Urinary bladder (tissue), 4 donors: ENCODE results near the gene RPTOR. TPM values are rescaled to one million over a fixed set of nuclear protein-coding genes. Genes with fewer than 3 reads are reported as not detected.

Experiments used
- DNase-seq: peaks from one replicate; pipeline ENCODE4 v3.0.0-alpha.2; 2015; ENCODE audit errors: extremely low spot score
- H3K27ac ChIP-seq: one replicate; pipeline ENCODE4 v1.5.1; 2013; ENCODE audit warnings: low read depth, mild to moderate bottlenecking, moderate library complexity
- H3K36me3 ChIP-seq: one replicate; pipeline ENCODE4 v1.6.1; 2013; ENCODE audit warnings: mild to moderate bottlenecking, moderate library complexity; ENCODE audit not compliant: insufficient read depth
- H3K4me1 ChIP-seq: one replicate; pipeline ENCODE4 v1.6.1; 2013; ENCODE audit warnings: mild to moderate bottlenecking, moderate library complexity; ENCODE audit not compliant: insufficient read depth
- H3K4me3 ChIP-seq: one replicate; pipeline ENCODE4 v1.5.1; 2013; ENCODE audit warnings: low read depth, low read length
- WGBS: extraction: QIAGEN DNeasy Blood & Tissue Kit; methylation state at CpG from one replicate; pipeline ENCODE4 v1.1.7; 2013; 5-methylcytosine and 5-hydroxymethylcytosine counted together
- polyA plus RNA-seq: library from polyadenylated mRNA; stranded (reverse); fragments of 200-250 nt; gene quantifications from one replicate; pipeline ENCODE4 v1.2.3, GENCODE V29; 2013
- total RNA-seq: library from RNA; depleted of rRNA; stranded (reverse); fragments of >200 nt; gene quantifications from one replicate; pipeline ENCODE4 v1.2.3, GENCODE V29; 2014
- donor health status: healthy with polysubstance abuse.
- donor health status: healthy.

The RPTOR gene
- total and polyA plus RNA-seq, 2 donors = 23.5 to 54.1 TPM

GRCh38 chr17:80888276-80889160, 343.9 kb downstream of the RPTOR start:
- Histone ChIP-seq H3K4me3 (no peak overlapping the region), H3K27ac (no peak overlapping the region), H3K36me3 (peaks cover 2% of the 10 kb centered on the region), H3K4me1 (no peaks in the 10 kb centered on the region)
- 95% methylated on average over 24 of the region's 24 CpGs for WGBS
- DNase-seq = no peak

DNA sequence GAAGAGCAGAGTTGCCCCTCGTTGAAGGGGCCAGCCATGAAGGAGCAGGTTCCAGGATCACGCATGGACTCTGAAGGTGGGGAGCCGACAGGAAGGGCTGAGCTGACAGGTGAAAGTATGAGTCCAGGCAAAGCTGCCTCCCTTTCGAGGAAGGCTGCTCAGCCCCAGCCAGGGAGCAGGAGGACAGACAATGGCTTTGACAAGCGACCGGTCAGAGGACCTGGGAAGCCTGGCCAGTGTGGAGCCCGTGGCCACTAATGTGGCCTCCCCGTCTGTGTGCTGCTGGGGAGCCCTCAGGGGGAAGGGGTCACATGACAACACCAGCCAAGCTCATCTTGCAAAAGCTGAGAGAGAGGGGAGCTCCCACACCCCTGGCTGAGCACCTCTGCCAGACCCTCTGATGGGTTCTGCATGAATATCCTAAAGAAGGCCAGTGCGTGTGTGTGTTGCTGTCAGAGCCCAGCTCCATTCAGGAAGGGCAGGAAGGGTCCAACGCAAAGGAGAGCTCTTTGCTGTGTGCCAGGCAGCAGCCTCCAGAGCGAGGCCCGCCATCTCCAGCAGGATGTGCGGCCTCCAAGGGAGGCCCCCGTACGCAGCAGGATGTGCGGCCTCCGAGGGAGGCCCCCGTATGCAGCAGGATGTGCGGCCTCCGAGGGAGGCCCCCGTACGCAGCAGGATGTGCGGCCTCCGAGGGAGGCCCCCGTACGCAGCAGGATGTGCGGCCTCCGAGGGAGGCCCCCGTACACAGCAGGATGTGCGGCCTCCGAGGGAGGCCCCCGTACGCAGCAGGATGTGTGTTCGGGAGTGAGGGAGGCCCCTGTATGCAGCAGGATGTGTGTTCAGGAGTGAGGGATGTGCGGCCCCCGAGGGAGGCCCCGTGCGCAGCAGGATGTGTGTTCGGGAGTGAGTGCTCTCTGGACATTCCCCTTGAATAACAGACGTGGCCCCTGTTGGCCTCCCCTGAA, 344.9 kb downstream of the RPTOR start:
- Histone ChIP-seq H3K27ac (no peak overlapping the region), H3K36me3 (peaks cover 2% of the 10 kb centered on the region), H3K4me3 (no peak overlapping the region), H3K4me1 (no peaks in the 10 kb centered on the region)
- no peak for DNase-seq
- WGBS = 90% methylated on average over 40 of the region's 40 CpGs

DNA sequence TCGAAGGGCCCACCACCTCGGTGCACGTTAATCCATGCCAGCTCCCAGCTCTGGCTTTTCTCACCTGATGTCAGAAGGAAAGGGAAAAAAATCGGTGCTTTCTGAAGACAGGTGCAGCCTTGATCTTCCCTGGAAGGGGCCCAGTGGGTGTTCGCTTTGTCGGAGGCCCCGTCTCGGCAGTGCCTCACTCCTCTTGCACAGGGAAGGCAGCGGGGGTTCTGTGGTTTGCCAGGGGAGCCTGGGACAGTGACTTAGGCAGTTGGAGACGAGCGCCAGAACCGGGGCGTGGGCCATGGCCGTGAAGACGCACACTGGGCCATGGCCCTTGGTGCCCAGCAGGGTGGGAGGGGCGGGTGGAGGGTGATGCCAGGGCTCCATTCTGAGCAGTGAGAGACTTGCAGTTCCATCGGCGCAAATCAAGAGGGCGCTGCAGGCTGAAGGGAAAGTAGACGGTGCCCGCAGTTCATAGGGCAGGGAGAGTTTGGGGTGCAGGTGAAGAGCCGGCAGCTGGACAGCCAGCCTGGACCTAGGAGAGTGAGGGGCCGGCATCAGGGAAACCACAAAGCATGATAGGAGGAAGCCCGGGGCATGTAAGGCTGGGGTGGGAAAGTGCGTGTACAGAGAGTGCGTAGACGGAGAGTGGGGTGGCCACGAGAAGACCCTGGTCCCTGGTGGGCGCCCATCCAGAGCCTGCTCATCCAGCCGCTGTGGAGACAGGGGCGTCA, 345.7 kb downstream of the RPTOR start:
- WGBS = 95% methylated on average over 31 of the region's 31 CpGs
- no peak for DNase-seq
- Histone ChIP-seq H3K36me3 (peaks cover 2% of the 10 kb centered on the region), H3K4me1 (no peaks in the 10 kb centered on the region), H3K4me3 (no peak overlapping the region), H3K27ac (no peak overlapping the region)

GRCh38 chr17:80890921-80891396, 346.3 kb downstream of the RPTOR start:
- H3K4me1 ChIP-seq = no peaks in the 10 kb centered on the region
- peak overlapping the region; percentile 84 for H3K27ac ChIP-seq
- 76% methylated on average over 18 of the region's 18 CpGs for WGBS
- H3K36me3 ChIP-seq = peaks cover under 1% of the 10 kb centered on the region
- DNase-seq = no peak
- no peak overlapping the region for H3K4me3 ChIP-seq

GRCh38 chr17:80891397-80892018, 346.9 kb downstream of the RPTOR start:
- Histone ChIP-seq H3K27ac (peak overlapping the region; percentile 84), H3K36me3 (no peaks in the 10 kb centered on the region), H3K4me3 (no peak overlapping the region), H3K4me1 (no peaks in the 10 kb centered on the region)
- DNase-seq = no peak
- 71% methylated on average over 23 of the region's 23 CpGs for WGBS

GRCh38 chr17:80892019-80892855, 347.6 kb downstream of the RPTOR start:
- no peaks in the 10 kb centered on the region for H3K36me3 ChIP-seq
- no peaks in the 10 kb centered on the region for H3K4me1 ChIP-seq
- H3K4me3 ChIP-seq = no peak overlapping the region
- peak; percentile 61 for DNase-seq
- H3K27ac ChIP-seq = no peak overlapping the region
- 61% methylated on average over 35 of the region's 35 CpGs for WGBS

DNA sequence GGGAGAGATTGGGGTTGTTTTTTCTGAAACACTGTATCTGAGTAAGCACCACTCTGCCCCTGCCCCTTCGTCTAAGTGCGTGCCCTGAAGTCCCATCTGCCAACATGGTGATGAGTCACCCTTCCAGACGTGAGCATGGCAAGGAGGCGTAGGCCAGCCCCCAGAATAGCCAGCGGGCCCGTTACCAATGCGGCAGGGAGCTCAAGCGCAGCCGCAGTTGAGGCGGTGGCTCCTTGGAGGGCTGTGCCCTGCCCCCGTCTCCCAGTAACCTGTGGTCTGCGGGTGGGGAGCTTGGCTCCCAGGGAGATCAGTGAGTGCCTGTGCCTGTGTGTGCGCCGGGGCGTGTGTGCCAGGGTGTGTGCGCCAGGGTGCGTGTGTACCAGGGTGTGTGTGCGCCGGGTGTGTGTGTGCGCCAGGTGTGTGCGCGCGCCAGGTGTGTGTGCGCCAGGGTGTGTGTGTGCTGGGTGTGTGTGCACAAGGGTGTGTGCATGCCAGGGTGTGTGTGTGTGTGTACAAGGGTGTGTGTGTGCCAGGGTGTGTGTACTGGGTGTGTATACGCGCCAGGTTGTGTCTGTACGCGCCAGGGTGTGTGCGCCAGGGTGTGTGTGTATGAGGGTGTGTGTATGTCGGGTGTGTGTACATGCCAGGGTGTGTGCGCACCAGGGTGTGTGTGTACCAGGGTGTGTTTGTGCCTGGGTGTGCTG, 348.4 kb downstream of the RPTOR start:
- Histone ChIP-seq H3K36me3 (no peaks in the 10 kb centered on the region), H3K4me1 (no peaks in the 10 kb centered on the region), H3K4me3 (no peak overlapping the region), H3K27ac (no peak overlapping the region)
- DNase-seq = no peak
- WGBS = 87% methylated on average over 31 of the region's 31 CpGs

DNA sequence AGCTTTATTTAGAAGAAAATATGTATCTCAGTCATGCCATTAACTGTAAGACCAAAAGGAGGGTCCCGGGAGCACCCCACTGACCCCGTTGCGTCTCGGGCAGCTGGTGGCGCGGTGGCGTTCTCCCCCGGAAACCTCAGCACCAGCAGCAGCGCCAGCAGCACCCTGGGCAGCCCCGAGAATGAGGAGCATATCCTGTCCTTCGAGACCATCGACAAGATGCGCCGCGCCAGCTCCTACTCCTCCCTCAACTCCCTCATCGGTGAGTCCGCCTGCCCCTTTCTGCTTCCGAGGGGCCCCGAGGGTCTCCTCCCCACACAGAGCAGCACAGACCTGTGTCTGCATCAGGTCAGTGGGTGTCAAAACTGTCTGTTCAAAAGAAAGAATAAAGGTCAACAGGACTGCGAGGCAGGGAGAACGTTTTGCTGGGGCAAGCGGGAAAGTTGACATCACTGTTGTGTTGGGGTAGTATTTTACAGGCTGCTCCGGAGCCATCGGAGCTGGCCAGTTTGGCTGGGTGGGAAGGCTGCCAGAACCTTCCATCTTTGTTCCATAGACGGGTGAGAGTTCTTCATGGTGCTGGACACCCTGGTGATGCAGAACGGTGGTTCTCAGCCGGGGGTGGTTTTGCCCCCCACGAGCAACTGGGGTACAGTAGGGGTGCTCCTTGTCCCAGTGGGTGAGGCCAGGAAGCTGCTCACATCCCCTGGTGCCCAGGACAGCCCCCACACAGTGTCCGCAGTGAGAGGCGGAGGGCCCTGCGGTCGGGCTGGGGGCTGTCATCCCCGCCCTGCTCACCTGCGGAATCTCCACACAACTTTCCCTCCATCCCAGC, 349.2 kb downstream of the RPTOR start:
- no peaks in the 10 kb centered on the region for H3K4me1 ChIP-seq
- no peaks in the 10 kb centered on the region for H3K36me3 ChIP-seq
- no peak overlapping the region for H3K4me3 ChIP-seq
- WGBS = 92% methylated on average over 34 of the region's 34 CpGs
- H3K27ac ChIP-seq = no peak overlapping the region
- DNase-seq = no peak

GRCh38 chr17:80894439-80894721, 349.7 kb downstream of the RPTOR start:
- Histone ChIP-seq H3K27ac (no peak overlapping the region), H3K4me1 (no peaks in the 10 kb centered on the region), H3K36me3 (no peaks in the 10 kb centered on the region), H3K4me3 (no peak overlapping the region)
- WGBS = 78% methylated on average over 4 of the region's 4 CpGs
- DNase-seq = no peak

DNA sequence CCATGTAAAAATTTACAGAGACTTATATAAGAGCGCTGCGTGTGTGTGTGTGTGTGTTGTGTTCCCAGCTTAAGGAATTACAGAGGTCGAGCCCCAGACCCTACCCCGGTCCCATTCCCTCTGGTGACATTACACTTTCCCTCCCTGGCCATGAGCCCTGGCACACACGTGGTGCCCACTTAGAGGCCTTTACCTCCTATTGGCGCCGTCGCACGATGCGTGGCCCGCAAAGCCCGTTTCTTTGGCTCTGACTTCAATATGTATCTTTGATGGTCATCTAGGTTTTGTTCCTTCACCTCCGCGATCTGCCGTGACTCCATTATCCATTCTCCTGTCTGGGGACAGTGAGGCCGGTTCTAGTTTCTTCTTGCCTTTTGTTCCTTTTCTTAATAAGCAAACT, 350.1 kb downstream of the RPTOR start:
- no peaks in the 10 kb centered on the region for H3K4me1 ChIP-seq
- no peak overlapping the region for H3K4me3 ChIP-seq
- H3K27ac ChIP-seq = no peak overlapping the region
- no peaks in the 10 kb centered on the region for H3K36me3 ChIP-seq
- DNase-seq = no peak
- WGBS = 93% methylated on average over 16 of the region's 16 CpGs

GRCh38 chr17:80895366-80895765, 350.7 kb downstream of the RPTOR start:
- Histone ChIP-seq H3K4me1 (no peaks in the 10 kb centered on the region), H3K36me3 (no peaks in the 10 kb centered on the region), H3K4me3 (no peak overlapping the region), H3K27ac (no peak overlapping the region)
- no peak for DNase-seq
- WGBS = 88% methylated on average over 21 of the region's 21 CpGs
